Measurements from ENCODE around the gene RNF215.

The RNF215 gene

DNA sequence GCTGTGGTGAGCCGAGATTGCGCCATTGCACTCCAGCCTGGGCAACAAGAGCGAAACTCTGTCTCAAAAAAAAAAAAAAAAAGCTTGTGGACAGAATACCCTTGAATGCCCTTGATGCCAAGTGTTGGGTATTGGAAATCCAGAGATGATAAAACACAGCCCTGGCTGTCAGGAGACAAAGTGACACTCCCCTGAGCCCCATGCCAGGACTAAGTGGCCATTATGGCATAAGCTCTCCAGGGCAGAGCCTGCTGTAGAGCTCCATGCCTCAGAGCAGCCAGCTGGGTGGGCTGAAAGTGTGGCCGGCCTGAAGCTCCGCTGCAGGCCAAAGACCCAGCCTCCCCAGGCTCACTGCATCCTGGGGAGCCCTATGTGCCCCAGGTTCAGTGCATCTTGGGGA lies 4.9 kb downstream of the RNF215 start:
- 0 out of 2 replicates have a peak, but pooled peaks cover 2% of the 10 kb centered on the region for H3K4me1 ChIP-seq (ENCODE audit: control insufficient read depth, insufficient read depth, low read length)
- no peaks in the 10 kb centered on the region for H3K27me3 ChIP-seq (ENCODE audit: control insufficient read depth, insufficient read depth, low read length)
- WGBS (ENCODE audit: insufficient coverage, insufficient read length), result no CpG with 5 or more reads among the region's 5 CpGs
- no peak overlapping the region for H3K27ac ChIP-seq (ENCODE audit: low read length)
- no peak for DNase-seq (ENCODE audit: low read depth, low spot score)
- no peak overlapping the region for H3K4me3 ChIP-seq (ENCODE audit: low read length)
- H3K36me3 ChIP-seq (ENCODE audit: control insufficient read depth, insufficient read depth, low read length), result peaks cover 4% of the 10 kb centered on the region; the same call in 1 of the 2 replicates
- no peaks in the 10 kb centered on the region for H3K9me3 ChIP-seq (ENCODE audit: control insufficient read depth, insufficient read depth, low read length)

DNA sequence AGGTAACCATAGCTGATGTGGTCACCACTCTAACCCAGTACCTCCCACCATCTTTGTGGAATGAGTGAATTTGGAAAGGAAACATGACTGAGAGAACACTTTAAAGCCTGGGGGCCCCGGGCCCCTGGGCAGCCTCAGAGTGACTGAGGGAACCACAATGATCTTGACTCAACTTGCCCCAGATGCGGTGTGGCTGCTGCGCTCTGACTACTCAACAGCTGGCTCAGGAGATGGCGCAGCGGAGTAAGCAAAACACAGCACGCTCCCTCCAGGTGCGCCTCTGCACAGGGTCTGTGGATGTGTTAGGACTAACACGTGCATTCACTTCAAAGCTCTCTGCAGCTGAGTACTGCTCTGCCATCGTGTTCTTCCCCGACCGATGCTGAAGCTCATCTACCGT lies 5.9 kb downstream of the RNF215 start:
- Histone ChIP-seq H3K4me1 (ENCODE audit: control insufficient read depth, insufficient read depth, low read length) (no peaks in the 10 kb centered on the region), H3K27ac (ENCODE audit: low read length) (no peak overlapping the region), H3K9me3 (ENCODE audit: control insufficient read depth, insufficient read depth, low read length) (no peaks in the 10 kb centered on the region), H3K36me3 (ENCODE audit: control insufficient read depth, insufficient read depth, low read length) (peaks cover 4% of the 10 kb centered on the region; the same call in 1 of the 2 replicates), H3K4me3 (ENCODE audit: low read length) (no peak overlapping the region), H3K27me3 (ENCODE audit: control insufficient read depth, insufficient read depth, low read length) (no peaks in the 10 kb centered on the region)
- WGBS (ENCODE audit: insufficient coverage, insufficient read length), result no CpG with 5 or more reads among the region's 12 CpGs
- DNase-seq (ENCODE audit: low read depth, low spot score), result no peak

DNA sequence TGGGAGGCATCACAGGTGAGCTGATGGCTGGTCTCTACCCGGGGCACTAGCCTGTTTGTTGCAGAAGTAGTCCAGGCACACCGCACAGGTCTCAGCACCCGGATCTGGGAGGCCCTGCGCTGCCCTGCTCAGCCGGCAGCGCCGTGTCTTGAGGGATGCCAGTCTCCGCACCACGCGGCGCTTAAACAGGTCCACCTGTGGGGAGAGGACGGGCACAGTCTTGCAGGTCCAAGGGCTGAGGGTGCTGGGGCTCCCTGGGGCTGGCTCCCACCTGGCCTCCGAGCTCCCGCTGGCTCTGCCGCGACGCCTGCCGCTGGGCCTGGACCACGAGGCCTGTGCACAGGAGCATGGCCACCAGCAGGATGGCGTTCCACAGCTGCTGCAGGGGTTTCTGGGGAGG lies 7.2 kb downstream of the RNF215 start:
- no CpG with 5 or more reads among the region's 20 CpGs for WGBS (ENCODE audit: insufficient coverage, insufficient read length)
- Histone ChIP-seq H3K4me3 (ENCODE audit: low read length) (no peak overlapping the region), H3K27me3 (ENCODE audit: control insufficient read depth, insufficient read depth, low read length) (no peaks in the 10 kb centered on the region), H3K9me3 (ENCODE audit: control insufficient read depth, insufficient read depth, low read length) (no peaks in the 10 kb centered on the region), H3K27ac (ENCODE audit: low read length) (no peak overlapping the region), H3K36me3 (ENCODE audit: control insufficient read depth, insufficient read depth, low read length) (peaks cover 4% of the 10 kb centered on the region; the same call in 1 of the 2 replicates), H3K4me1 (ENCODE audit: control insufficient read depth, insufficient read depth, low read length) (no peaks in the 10 kb centered on the region)
- DNase-seq (ENCODE audit: low read depth, low spot score), result no peak

DNA sequence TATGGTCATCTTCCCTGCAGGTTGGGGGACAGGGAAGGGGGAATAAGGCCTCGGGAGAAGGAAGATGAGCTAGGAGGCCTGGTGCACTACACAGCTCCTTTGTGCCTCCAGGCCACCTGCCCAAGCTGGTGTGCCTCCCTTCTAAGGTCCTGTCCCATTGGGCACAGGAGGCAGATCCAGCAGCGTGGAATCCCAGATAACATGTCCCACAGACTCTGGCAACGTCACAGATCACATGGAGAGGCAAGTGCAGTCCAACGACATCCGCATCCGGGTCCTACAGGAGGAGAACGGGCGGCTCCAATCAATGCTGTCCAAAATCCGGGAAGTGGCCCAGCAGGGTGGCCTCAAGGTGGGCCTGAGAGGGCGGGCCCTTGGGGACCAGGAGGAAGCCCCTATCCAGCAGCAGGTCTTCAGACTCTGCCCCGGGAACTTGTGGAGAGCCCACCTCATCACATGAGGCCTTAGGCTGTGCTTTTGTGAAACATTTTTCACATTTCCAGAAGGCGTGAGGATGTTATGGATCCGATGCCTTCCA lies 11.8 kb downstream of the RNF215 start:
- DNase-seq (ENCODE audit: low read depth, low spot score), result no peak
- Histone ChIP-seq H3K4me1 (ENCODE audit: control insufficient read depth, insufficient read depth, low read length) (no peaks in the 10 kb centered on the region), H3K27me3 (ENCODE audit: control insufficient read depth, insufficient read depth, low read length) (no peaks in the 10 kb centered on the region), H3K36me3 (ENCODE audit: control insufficient read depth, insufficient read depth, low read length) (peaks cover 4% of the 10 kb centered on the region; the same call in 1 of the 2 replicates), H3K9me3 (ENCODE audit: control insufficient read depth, insufficient read depth, low read length) (no peaks in the 10 kb centered on the region), H3K4me3 (ENCODE audit: low read length) (no peak overlapping the region), H3K27ac (ENCODE audit: low read length) (no peak overlapping the region)
- WGBS (ENCODE audit: insufficient coverage, insufficient read length), result no CpG with 5 or more reads among the region's 13 CpGs

DNA sequence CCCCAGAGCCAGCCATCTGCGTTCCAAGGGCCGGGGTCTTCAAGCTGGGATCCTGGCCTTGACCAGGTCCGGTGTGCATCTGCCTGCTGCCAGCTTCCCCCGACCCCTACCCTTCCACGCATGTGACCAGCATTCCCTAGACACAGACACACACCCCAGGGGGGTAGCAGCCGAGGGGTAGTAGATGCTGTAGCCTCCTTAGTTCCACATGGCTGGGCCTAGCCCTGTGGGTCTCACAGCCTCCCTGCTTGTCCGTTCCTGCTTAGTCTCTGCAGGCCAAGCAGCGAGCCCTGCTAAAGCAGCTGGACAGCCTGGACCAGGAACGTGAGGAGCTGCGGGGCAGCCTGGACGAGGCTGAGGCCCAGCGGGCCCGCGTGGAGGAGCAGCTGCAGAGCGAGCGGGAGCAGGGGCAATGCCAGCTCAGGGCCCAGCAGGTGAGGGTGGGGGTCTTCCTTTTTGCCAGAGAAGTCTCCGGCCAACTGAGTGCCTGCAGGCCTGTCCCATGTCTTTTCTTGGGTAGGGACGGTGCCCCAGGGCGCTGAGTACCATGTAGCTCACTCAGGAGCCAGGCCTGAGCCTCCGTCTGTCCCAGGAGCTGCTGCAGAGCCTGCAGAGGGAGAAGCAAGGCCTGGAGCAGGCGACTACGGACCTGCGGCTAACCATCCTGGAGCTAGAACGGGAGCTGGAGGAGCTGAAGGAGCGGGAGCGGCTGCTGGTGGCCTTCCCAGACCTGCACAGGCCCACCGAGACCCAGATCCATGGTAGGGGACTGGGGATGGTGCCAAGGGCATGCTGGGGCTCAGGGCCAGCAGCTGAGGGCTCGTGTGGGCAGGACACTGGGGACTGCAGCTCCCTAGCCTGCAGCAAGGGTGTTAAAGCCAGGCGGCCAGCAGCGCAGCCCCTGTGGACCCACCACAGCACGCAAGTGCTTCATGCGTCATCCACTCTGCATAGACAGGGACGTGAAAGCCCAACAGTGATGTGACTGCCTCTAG lies 13.6 kb downstream of the RNF215 start:
- Histone ChIP-seq H3K4me1 (ENCODE audit: control insufficient read depth, insufficient read depth, low read length) (no peaks in the 10 kb centered on the region), H3K9me3 (ENCODE audit: control insufficient read depth, insufficient read depth, low read length) (no peaks in the 10 kb centered on the region), H3K27me3 (ENCODE audit: control insufficient read depth, insufficient read depth, low read length) (no peaks in the 10 kb centered on the region), H3K27ac (ENCODE audit: low read length) (no peak overlapping the region), H3K36me3 (ENCODE audit: control insufficient read depth, insufficient read depth, low read length) (no peaks in the 10 kb centered on the region), H3K4me3 (ENCODE audit: low read length) (no peak overlapping the region)
- DNase-seq (ENCODE audit: low read depth, low spot score), result no peak
- no CpG with 5 or more reads among the region's 33 CpGs for WGBS (ENCODE audit: insufficient coverage, insufficient read length)

DNA sequence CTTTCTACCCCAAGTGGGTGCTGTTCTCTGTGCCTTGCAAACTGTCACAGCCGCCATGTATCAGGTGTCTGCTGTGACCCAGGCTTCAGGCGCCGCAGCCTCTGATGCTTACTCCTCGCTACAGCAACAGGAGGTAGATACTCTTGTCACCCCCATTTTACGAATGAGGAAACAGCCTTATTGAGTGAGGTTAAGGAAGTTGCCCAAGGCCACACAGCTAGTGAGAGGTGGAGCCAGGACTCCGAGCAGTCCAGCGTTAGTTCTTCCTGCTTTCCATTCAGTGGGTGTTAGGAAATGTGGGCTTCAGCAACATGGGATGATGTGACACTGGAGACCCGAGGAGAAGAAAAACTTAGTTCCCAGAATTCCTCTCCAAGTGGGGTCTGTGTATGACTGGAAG lies 14.3 kb downstream of the RNF215 start:
- H3K27me3 ChIP-seq (ENCODE audit: control insufficient read depth, insufficient read depth, low read length), result no peaks in the 10 kb centered on the region
- no peaks in the 10 kb centered on the region for H3K9me3 ChIP-seq (ENCODE audit: control insufficient read depth, insufficient read depth, low read length)
- no peaks in the 10 kb centered on the region for H3K36me3 ChIP-seq (ENCODE audit: control insufficient read depth, insufficient read depth, low read length)
- no peak overlapping the region for H3K27ac ChIP-seq (ENCODE audit: low read length)
- no CpG with 5 or more reads among the region's 8 CpGs for WGBS (ENCODE audit: insufficient coverage, insufficient read length)
- DNase-seq (ENCODE audit: low read depth, low spot score), result no peak
- no peaks in the 10 kb centered on the region for H3K4me1 ChIP-seq (ENCODE audit: control insufficient read depth, insufficient read depth, low read length)
- H3K4me3 ChIP-seq (ENCODE audit: low read length), result no peak overlapping the region

DNA sequence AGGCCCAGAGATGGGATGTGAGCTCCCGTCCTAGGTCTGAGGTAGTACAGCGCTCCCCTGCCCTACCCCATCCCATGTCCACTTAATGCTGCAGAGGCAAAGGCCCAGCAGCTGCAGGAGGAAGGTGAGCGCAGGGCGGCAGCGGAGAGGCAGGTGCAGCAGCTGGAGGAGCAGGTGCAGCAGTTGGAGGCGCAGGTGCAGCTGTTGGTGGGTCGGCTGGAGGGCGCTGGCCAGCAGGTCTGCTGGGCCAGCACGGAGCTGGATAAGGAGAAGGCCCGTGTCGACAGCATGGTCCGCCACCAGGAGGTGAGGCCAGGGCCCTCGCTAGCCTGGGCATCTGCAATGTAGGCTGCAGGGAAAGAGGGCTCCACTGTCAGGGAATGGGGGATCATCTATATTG lies 15.2 kb downstream of the RNF215 start:
- no peak for DNase-seq (ENCODE audit: low read depth, low spot score)
- Histone ChIP-seq H3K9me3 (ENCODE audit: control insufficient read depth, insufficient read depth, low read length) (no peaks in the 10 kb centered on the region), H3K27ac (ENCODE audit: low read length) (no peak overlapping the region), H3K4me1 (ENCODE audit: control insufficient read depth, insufficient read depth, low read length) (no peaks in the 10 kb centered on the region), H3K27me3 (ENCODE audit: control insufficient read depth, insufficient read depth, low read length) (no peaks in the 10 kb centered on the region), H3K36me3 (ENCODE audit: control insufficient read depth, insufficient read depth, low read length) (no peaks in the 10 kb centered on the region), H3K4me3 (ENCODE audit: low read length) (no peak overlapping the region)
- no CpG with 5 or more reads among the region's 13 CpGs for WGBS (ENCODE audit: insufficient coverage, insufficient read length)

DNA sequence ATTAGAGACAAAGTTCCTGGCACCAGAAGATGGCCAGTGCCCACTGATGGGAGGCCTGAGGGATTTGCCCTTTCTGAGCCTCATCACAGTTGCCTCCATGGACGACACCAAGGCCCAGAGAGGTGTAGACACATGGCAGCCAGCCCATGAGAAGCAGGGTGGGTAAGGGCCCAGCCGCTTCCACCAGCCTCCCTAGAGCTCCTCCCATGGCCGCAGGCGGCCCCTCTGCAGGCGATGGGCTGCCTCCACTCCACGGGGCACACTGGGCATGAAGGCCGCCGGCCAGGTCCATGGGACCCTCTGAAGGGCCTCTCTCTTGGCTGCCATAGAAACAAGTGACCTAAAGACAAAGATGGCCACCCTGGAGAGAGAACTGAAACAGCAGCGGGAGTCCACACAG lies 15.9 kb downstream of the RNF215 start:
- H3K4me3 ChIP-seq (ENCODE audit: low read length), result no peak overlapping the region
- no peak for DNase-seq (ENCODE audit: low read depth, low spot score)
- WGBS (ENCODE audit: insufficient coverage, insufficient read length), result no CpG with 5 or more reads among the region's 9 CpGs
- H3K36me3 ChIP-seq (ENCODE audit: control insufficient read depth, insufficient read depth, low read length), result no peaks in the 10 kb centered on the region
- no peak overlapping the region for H3K27ac ChIP-seq (ENCODE audit: low read length)
- H3K9me3 ChIP-seq (ENCODE audit: control insufficient read depth, insufficient read depth, low read length), result no peaks in the 10 kb centered on the region
- H3K27me3 ChIP-seq (ENCODE audit: control insufficient read depth, insufficient read depth, low read length), result no peaks in the 10 kb centered on the region
- no peaks in the 10 kb centered on the region for H3K4me1 ChIP-seq (ENCODE audit: control insufficient read depth, insufficient read depth, low read length)

DNA sequence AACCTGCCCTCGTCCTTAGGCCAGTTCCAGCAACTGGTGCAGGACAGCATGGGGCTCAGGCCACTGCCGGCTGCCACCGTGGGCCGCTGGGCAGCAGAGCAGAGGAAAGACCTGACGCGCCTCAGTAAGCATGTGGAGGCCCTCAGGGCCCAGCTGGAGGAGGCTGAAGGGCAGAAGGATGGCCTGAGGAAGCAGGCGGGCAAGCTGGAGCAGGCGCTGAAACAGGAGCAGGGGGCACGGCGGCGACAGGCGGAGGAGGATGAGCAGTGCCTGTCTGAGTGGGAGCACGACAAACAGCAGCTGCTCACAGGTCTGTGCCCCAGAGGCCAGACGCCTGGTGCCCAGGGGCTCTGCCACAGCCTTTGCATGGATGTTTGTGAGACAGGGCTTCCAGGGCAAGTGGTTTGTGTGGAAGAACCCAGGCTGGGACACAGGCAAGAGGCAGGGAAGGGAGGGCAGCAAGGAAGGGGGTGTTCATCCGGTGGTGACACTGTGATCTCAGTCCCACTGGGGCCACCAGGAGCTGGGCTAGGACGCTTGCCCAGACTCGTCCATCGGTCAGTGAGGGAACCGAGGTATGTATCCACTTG lies 16.5 kb downstream of the RNF215 start:
- H3K9me3 ChIP-seq (ENCODE audit: control insufficient read depth, insufficient read depth, low read length), result no peaks in the 10 kb centered on the region
- no peak overlapping the region for H3K27ac ChIP-seq (ENCODE audit: low read length)
- DNase-seq (ENCODE audit: low read depth, low spot score), result no peak
- no peaks in the 10 kb centered on the region for H3K4me1 ChIP-seq (ENCODE audit: control insufficient read depth, insufficient read depth, low read length)
- no CpG with 5 or more reads among the region's 19 CpGs for WGBS (ENCODE audit: insufficient coverage, insufficient read length)
- no peaks in the 10 kb centered on the region for H3K27me3 ChIP-seq (ENCODE audit: control insufficient read depth, insufficient read depth, low read length)
- 0 out of 2 replicates have a peak, but pooled peaks cover 2% of the 10 kb centered on the region for H3K36me3 ChIP-seq (ENCODE audit: control insufficient read depth, insufficient read depth, low read length)
- no peak overlapping the region for H3K4me3 ChIP-seq (ENCODE audit: low read length)

DNA sequence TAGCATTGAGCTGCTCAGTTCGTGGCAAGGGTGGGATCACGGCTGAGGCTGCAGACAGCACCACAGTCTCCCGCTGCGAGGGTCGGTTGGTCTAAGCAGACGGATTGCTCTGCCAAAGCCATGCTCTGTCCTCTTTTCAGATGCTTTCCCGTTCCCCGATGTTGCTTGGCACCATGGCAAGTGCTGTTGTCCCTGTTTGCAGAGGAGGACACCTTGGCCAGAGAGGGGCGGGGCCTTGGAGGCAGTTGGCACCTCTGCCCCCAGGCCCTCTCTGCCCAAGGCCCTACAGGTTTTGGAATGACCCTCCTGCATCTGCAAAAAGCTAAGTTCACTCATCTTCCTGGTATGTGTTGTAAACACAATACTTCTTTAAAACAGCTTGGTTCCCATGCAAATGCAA lies 18.8 kb downstream of the RNF215 start:
- WGBS (ENCODE audit: insufficient coverage, insufficient read length), result no CpG with 5 or more reads among the region's 9 CpGs

More for the DNA sequence above, 18.8 kb downstream of the RNF215 start:
- DNase-seq (ENCODE audit: low read depth, low spot score), result no peak
- H3K9me3 ChIP-seq (ENCODE audit: control insufficient read depth, insufficient read depth, low read length), result no peaks in the 10 kb centered on the region
- H3K4me1 ChIP-seq (ENCODE audit: control insufficient read depth, insufficient read depth, low read length), result no peaks in the 10 kb centered on the region
- H3K27ac ChIP-seq (ENCODE audit: low read length), result no peak overlapping the region
- H3K4me3 ChIP-seq (ENCODE audit: low read length), result no peak overlapping the region
- H3K27me3 ChIP-seq (ENCODE audit: control insufficient read depth, insufficient read depth, low read length), result no peaks in the 10 kb centered on the region
- H3K36me3 ChIP-seq (ENCODE audit: control insufficient read depth, insufficient read depth, low read length), result 0 out of 2 replicates have a peak, but pooled peaks cover 2% of the 10 kb centered on the region

All from iPS DF 6.9 (cell line).